Activated CD8-positive, alpha-beta memory T cell treated with anti-CD3 and anti-CD28 coated beads for 36 hours (primary cell): ENCODE data around the gene CBLN4. TPM values are rescaled to one million over a fixed set of nuclear protein-coding genes. Genes with fewer than 3 reads are reported as not detected.

Experiments used
- CTCF ChIA-PET: fragments of 350-600 bp; sonication (Branson Sonifier 250); formaldehyde crosslinking; loops from one replicate; lab custom pipeline; 2021; ENCODE audit warnings: antibody characterized with exemption; lab: Charles Lee
- POLR2A ChIA-PET: fragments of 350-600 bp; sonication (Branson Sonifier 250); formaldehyde crosslinking; loops from one replicate; lab custom pipeline; 2021; ENCODE audit warnings: antibody characterized with exemption; lab: Charles Lee
- total RNA-seq, 2 experiments: library from RNA; stranded (reverse); gene quantifications; one replicate each; pipeline ENCODE4 v1.2.3, GENCODE V29; 2021

The CBLN4 gene
- total RNA-seq, result not detected

DNA sequence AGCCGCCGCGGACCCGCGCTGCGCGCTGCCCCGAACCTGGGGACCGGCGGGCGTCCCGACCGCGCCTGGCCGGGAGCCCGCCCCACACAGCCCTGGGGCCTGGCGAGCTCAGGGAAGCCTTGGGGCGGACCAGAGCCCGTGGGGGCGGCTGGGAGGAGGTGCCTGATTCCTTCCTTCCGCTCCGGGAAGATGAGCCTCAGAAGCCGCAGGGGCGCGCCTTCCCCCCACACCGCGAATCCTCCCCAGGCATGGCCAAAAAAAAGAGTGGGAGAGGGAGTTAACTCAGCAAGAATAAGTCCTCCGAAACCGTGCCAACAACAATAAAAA, at the start of gene CBLN4:
Gene CBLN4 (minus strand): TSS at position 131 of the 327 bp plus-strand sequence. CDS start 1,348 bp downstream, outside the sequence.
- ChIA-PET POLR2A (no interaction called here), CTCF (no interaction called here)

DNA sequence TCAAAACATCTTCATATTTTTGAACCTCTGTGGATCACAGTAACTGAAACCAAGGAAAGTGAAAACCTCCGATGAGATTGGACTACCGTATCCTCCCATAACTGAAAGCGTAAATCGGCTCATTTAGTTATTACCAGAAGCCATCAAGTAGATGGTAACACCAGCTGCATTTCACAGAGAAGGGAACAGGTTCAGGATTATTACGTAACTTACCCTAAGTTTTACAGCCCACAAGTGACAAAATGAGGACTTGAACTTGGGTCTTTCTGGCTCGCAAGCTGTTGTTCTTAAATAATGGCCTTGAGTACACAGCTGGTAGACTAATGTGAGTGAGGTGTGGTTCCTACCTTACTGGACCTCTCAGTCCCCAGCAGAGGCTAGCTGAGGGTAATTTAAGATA, 37.9 kb upstream of the CBLN4 start:
- ChIA-PET CTCF (no interaction called here), POLR2A (no interaction called here)

DNA sequence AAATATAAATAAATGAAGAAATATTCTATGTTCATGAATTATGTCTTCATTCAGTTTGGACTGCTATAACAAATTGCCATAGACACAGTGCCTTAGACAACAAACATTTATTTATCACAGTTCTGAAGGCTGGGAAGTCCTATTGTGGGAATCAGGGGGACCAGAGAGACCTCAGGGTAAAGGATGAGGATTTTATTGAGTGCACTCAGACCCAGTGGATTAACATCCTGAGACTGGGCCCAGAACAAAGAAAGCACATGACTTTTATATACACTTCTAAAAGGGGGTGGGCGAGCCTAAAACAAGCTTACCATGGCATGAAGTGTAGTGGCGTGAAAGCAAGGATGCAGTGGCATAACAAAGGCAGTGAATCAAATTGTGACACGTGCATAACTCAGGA, 26.9 kb upstream of the CBLN4 start:
- CTCF ChIA-PET, result no interaction called here
- POLR2A ChIA-PET, result no interaction called here

DNA sequence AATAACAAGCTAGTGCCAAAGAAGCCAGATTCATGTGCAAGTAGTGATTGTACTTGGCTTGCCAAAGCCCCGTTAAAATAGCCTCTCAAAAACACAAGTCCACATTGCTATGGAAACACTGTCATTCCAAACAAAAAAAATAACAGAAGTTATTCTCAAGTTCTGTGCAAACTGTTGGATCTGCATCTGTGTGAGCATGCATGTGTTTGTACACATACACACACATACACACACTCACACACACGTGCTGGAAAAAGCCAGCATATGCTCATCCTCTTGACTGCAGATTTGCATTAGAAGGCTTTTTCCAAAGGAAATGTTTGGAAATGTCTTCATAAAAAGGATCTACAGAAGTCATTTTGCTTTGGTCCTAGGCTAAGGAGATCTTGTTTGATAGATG, 13.4 kb upstream of the CBLN4 start:
- CTCF ChIA-PET, result no interaction called here
- POLR2A ChIA-PET, result no interaction called here

DNA sequence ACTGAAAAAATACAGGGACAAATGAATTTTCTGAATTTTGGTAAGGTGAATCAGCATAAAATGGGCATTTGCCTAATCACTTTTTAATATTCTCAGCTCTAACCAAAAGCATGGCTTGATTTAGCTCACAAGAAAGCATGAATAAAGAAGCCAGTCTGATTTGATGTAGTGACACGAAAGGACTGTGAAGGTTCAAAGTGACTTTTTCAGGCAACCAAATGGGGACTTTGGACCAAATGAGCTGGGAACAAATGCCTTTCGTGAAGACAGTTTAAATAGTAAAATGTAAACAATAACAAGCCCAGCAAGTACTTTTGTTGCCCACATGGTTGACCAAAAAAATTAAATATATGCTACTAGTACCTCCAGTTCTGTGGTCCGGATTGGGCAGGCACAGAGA, 12.9 kb upstream of the CBLN4 start:
- CTCF ChIA-PET, result no interaction called here
- POLR2A ChIA-PET, result no interaction called here

DNA sequence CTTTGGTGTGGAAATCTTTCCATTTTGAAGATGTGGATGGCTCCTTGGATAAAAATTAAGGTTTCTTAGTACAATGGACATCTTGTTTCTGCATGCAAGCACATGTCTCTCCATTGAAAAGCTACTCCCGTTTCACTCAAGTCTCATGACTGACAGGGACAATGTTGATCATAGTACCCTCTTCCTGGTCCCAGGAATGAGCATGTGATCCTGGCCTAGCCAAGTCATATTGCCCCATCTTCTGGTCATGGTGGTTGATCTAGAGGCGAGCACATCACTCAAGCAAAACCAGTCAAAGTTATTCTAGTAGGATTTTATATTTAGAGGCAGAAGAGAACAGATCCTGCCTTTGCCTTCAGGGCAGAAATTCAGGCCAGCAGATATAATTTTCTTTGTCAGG, 12.2 kb upstream of the CBLN4 start:
- ChIA-PET POLR2A (no interaction called here), CTCF (no interaction called here)

DNA sequence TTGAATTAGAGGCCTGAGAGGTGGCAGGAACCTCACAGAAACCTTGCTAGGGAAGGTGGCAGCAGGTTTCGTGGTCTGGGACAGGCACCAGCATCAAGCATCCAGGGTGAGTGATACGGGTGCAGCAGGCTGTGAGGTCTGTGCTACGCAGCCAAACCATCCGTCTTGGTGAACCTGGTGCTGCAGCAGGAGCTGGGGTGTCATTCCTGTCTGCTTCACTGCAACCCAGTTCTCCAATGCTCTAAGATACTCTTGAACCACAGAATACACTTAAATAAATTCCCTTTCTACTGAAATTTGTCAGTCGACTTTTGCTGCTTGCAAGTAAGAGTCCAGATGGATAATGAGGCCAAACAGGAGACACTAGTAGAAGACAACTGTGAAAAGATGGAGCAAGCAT, 9.7 kb upstream of the CBLN4 start:
- ChIA-PET CTCF (no interaction called here), POLR2A (no interaction called here)

DNA sequence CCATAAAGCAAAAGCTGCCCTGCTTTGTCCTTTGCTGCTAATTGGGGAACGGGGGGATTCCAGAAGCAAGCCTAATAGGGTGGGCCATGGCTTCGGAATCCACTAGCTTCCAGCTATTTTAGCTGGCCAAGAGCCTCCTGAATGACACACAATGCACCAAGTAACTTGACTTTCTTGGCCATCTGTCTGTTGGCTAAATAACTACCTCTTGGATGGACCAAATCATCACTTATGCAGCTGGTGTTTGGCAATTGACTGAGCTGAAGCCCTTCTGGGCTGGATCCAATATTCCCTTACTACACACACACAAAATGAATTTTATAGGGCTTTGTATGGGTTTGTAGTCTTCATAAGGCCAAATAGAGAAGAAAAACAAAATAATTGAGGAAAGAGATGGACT, 8.8 kb upstream of the CBLN4 start:
- ChIA-PET CTCF (no interaction called here), POLR2A (no interaction called here)

DNA sequence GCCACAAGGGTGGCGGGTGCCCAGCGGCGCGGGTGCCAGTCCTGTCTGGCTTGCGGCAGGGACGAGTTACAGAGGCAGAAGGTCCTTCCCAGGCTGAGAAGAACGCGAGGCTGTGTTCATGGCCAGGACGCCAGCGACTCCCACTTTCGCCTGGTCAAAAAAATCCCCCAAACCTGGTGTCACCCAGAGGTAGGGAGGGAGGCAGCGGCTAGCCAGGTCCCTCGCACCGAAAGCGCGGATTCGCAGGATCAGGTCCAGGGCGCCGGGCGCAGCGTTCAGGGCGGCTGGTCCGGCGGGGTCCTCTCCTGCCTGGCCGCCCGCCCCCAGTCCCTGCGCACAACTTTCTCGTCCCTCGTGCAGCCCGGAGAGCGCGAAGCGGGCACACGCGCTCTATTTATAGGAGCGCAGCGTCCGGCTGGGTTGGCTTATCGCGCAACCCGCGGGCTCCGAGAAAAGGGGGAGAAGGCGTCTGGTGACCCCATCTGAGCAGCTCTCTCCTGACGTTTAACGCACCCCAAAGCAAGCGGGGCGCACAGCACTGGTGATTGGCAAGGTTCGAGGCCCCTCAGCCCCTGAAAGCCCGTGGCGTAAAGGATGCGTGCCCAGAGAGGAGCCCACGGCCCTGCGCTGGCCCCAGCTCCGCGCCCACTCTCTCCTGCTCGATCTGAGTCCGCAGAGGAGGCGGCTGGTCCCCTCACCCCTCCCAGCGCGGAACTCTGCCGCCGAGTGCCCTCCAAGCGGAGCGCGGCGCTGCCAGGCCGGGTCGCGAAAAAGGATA, 519 bp downstream of the CBLN4 start:
- ChIA-PET CTCF (no interaction called here), POLR2A (no interaction called here)

DNA sequence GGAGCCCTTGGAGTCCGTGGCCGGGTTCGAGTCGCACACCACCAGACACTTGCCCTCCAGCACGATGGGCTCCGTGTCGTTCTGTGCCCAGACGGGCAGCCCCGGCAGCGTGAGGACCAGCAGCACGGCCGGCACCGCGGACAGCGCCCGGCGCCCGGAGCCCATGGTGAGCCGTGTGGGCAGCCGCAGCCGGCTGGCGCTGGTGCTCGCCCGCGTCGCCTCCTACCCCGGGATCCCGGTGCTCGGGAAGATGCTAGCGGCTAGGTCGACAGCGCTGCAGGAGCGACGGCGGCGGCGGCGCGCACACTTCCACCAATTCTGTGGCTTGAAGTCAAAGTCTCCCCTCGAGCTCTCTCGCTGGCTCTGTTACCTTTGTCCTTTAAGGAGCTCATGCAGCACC, 1.3 kb downstream of the CBLN4 start:
- ChIA-PET POLR2A (no interaction called here), CTCF (no interaction called here)

DNA sequence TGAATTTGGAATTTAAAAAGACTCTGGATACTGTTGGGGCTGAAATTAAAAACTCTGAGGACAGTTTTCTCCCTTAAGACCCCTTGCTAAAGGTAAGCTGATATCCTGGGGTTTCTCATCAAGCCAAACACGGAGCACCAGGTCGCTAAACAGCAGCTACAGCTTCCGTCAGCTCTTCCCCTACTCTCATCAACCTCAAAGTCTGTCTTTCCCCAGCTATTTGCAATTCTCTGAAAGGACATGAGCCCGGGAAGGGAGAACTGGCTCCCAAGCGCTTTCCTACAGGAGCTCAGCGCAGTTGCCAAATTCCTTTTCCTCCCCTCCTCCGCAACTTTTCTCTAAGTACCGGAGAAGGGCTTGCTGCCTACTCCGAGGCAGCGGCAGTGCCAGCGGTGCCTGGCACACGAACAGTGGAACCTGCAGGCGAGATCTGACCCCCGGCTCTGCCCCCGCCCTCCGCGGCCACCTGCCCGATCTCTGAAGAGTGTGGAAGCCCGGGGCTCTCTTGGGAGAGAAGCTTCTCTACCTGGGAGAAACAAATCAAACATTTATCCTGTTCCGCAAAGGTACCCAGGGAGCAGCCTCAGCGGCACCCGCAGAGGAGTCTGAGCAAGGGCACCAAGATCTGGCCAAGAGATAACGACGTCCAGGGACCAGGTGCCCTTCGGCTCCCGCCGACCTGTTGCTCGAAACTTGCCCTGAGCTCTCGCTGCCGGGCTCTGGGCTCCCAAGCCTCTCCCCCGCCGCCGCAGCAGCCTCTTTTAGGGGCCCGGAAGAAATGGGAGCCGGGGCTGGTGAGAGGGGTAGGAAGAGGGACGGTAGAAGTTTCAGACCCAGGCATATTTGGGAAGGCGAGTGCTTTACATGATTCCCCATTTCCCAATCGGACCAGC, 2.2 kb downstream of the CBLN4 start:
- POLR2A ChIA-PET, result no interaction called here
- CTCF ChIA-PET, result no interaction called here

DNA sequence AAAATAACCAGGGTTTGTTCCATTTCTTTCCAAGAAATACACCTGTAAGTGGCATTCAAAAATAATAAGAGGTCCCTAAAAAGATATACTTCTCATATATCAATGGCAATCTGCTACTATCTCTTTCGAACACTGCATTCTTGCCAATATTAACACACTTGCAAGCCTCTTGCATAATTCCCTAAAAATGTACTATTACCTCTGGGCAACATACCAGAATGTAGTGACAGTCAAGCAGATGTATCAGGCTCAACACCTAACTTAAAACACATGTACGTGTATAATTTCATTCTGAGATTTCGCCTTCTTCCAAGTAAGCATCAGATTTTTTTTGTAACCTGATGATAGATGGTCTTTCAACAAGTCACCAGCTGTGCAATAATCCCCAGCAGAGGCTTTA, 3.4 kb downstream of the CBLN4 start:
- CTCF ChIA-PET, result no interaction called here

DNA sequence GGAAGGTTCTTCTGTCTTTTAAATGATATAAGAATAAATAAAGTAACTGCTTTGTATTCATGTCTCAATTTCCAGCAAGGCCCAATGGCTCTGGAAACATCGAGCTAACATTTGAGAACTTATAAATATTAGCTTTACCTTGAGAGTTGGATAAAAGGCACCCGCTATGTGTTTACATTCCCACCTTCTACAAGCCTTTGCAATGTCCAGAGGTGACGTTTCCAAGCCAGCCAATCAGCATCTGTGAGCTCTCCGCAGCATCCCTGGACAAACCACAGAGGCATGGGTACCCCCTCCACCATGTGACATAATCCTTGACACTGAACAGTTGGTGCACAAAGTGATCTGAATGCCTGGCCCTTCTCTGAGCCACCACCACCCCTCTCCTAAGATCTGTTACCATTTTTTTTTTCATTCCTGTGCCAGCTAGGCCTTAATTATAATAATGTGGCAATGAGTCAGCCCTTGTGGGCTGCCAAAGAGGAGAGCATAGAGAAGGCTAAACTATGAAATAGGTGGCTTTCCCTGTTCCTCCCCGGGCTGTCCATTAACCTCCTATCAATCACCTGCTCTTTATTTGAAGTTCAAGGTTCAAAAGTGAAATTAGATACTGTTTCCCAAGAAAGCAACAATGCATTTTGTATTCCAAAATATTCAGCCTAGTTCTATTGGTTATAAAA, 4.1 kb downstream of the CBLN4 start:
- POLR2A ChIA-PET, result no interaction called here
- CTCF ChIA-PET, result interaction anchor here (0.6 kb wide), 1 partner anchor 40 kb away, joined by 3 read pairs; no protein-coding TSS in a partner anchor

More for the DNA sequence above, 3.4 kb downstream of the CBLN4 start:
- POLR2A ChIA-PET, result no interaction called here

DNA sequence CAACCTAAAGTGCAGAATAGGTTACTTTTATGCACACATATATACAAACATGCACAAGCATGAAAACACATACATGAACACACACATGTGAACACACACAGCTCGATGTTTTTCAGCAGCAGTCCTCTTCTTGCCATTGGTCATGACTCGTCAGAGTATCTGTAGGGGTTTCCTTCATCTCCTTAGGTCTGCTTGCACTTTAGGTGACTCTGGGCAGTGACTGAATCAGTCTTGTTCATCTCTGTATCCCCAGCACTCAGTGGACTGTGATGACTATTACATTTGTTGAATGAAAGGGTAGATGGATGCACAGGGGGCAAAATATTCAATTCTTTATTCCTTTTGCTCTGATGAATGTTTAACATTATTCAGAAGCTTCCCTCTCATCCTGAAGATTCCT, 26.8 kb downstream of the CBLN4 start:
- POLR2A ChIA-PET, result no interaction called here

DNA sequence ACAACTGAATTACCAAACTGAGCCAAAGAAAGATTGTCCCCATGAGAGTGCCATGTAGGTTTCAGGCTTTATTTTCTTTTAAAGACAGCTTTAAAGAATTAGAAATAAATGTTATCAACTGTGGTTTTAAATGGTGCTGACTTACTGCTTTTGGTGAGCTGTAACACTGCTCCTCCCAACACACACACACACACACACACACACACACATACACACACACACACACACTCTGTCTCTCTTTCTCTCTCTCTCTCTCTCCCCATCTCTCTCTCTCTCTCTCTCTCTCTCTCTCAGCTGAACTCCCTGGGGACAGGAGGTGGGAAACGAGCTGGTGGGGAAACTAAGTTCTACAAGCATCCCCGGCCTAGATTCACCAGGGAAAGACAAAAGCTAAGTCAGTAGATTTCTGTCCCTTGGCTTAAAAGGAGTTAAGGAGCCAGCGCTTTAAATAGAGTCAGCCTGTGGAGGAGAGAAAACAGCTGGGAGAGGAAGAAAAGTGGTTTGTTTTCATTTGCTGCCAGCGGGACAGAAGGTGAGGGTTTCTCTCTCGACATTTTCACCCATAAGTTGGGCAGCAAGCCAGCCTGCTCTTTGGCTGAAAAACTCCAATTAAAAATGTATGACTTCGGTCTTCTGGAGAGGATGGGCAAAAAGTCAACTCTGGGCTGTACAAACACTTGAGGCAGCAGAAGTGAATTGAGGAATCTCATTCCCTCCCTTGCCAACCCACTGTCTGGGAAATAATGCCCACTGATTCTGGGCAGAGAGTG, 27.4 kb downstream of the CBLN4 start:
- POLR2A ChIA-PET, result no interaction called here
- CTCF ChIA-PET, result no interaction called here

More for the DNA sequence above, 26.8 kb downstream of the CBLN4 start:
- CTCF ChIA-PET, result no interaction called here

DNA sequence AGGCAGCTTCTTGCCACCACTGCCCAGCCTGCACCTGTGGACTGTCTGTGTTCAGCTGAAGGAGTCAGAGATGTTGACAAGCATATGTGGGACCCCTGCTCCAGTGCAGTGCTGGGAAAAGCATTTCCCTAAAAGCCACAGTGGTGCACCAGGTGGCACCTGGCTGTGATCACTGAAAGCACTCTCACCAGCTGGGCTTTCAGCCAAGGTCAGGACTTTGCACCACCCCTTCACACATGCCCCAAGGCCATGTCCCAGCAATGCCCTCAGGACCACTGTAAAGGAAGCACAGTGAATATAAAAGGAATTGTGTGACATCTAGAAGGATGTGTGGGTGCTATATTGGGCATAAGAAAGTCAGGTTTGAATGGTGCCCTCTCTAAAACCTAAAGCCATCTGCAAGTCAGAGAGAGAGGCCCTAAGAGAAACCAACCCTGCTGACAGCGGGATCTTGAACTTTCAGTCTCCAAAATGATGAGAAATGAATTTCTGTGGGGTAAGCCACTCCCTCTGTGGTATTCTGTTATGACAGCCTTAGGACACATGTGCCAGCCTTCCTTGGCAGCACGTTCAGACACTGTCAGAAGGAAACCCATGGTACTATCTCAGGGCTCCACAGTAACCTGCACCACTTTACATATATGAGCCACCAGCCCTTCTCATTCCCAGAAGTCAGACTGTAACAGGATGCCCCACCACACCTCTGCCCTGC, 30.7 kb downstream of the CBLN4 start:
- ChIA-PET POLR2A (no interaction called here), CTCF (no interaction called here)

DNA sequence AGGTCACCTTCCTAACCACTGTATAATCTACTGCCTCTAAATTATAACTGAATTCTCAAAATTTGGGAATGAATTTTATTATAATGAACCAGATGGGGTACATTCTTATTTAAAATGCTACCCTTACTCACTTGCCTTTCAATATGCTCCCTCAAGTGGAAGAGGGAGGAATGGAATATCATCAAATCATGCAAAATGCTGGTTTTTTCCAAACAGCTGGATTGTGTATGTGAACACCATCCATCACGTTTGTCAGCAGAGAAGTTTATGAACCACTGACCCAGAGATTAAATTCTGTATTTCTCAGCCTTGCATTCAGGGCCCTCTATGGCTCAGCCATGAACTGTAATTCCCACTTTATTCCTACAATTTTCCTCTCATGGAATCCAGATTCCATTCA, 40.5 kb downstream of the CBLN4 start:
- ChIA-PET CTCF (no interaction called here), POLR2A (no interaction called here)

DNA sequence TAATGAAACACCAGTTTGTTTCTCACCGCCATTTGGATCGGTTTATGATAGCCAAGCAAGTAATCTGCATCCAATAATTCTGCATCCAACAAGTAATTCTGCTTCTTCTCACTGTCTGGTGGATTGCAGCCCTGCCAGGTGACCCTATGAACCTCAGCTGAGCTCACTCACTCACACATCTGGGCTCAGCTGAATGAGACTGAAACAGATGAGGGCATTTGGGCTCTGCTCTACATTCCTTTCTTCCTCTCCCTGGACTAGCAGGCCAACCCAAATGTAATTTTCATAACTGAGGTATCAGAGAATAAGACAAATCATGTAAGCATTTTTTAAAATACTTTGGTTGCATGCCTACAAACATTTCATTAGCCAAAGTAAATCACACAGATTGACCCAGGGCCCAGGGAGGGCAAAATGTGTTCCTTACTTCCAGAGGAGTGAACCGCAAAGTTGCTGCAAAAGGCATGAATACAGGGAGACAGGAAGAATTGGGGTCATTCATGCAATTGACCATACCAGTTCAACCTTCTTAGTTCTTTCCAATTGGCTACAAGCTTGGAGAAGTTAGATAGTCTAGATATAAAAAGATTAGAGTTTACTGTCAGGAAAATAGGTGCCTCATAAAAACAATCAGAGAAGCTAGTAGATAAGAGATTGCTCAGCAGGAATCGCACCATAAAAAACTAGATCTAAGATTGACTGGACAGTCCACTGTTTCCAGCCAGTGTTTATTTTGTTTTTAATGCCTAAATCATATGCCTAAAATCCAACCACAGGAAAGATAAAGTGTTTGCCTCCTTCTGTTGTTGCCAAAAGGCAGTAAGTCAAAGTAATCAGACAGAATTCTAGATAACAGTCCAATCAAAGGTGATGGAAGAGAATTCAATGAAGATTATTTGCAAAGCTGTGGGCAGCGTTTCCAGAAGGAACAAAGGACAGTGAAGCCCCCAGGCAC, 43.7 kb downstream of the CBLN4 start:
- CTCF ChIA-PET, result no interaction called here
- POLR2A ChIA-PET, result no interaction called here
